BJ (cell line): ENCODE data around the gene MICAL3. TPM values are rescaled to one million over a fixed set of nuclear protein-coding genes. Genes with fewer than 3 reads are reported as not detected.

Source experiments
- CTCF ChIA-PET: fragments of 350-600 bp; formaldehyde crosslinking; extraction: SDS; loops from one replicate; lab custom pipeline; 2021; ENCODE audit warnings: antibody characterized with exemption, inconsistent platforms; lab: Yijun Ruan, JAX
- POLR2A ChIA-PET: fragments of 300-600 bp; sonication (Branson Sonifier 250); formaldehyde crosslinking; extraction: SDS; loops from one replicate; lab custom pipeline; 2021; ENCODE audit warnings: antibody characterized with exemption; lab: Charles Lee
- DNase-seq: peaks from one replicate; pipeline ENCODE4 v3.0.0-alpha.2; 2011; ENCODE audit warnings: low read depth
- H3K27me3 ChIP-seq: 2 replicates; pipeline ENCODE4 v1.6.0; 2011; ENCODE audit warnings: low read length; ENCODE audit not compliant: control insufficient read depth, insufficient read depth
- H3K36me3 ChIP-seq: 2 replicates; pipeline ENCODE4 v1.5.1; 2011; ENCODE audit warnings: low read length; ENCODE audit not compliant: control insufficient read depth, insufficient read depth
- H3K4me3 ChIP-seq: 2 replicates; pipeline ENCODE4 v1.5.1; 2011; ENCODE audit warnings: low read depth, mild to moderate bottlenecking, control low read depth, low read length
- CTCF ChIP-seq: IDR thresholded peaks from 2 replicates; pipeline ENCODE4 v1.5.1; 2011; ENCODE audit warnings: low read depth, mild to moderate bottlenecking, control low read depth, inconsistent platforms, low read length, moderate library complexity; ENCODE audit not compliant: insufficient read depth
- polyA plus RNA-seq: library from polyadenylated mRNA; depleted of rRNA; stranded (reverse); fragments of >200 nt; gene quantifications from 2 replicates; pipeline ENCODE4 v1.2.3, GENCODE V29; 2011

Gene MICAL3
- polyA plus RNA-seq, 1 experiment, result 16.4 TPM

GRCh38 chr22:17924735-17925364 is 99.5 kb downstream of the MICAL3 start:
- H3K4me3 ChIP-seq, result no peak overlapping the region
- ChIA-PET CTCF (interaction anchor here (0.8 to 1.3 kb wide), 2 partner anchors 14 kb away, joined by 3 read pairs; no protein-coding TSS in a partner anchor), POLR2A (no interaction called here)
- no peak for DNase-seq
- TF ChIP-seq CTCF, result no peak
- H3K27me3 ChIP-seq, result no peaks in the 10 kb centered on the region
- no peaks in the 10 kb centered on the region for H3K36me3 ChIP-seq

- Histone ChIP-seq H3K4me3 (no peak overlapping the region), H3K27me3 (no peaks in the 10 kb centered on the region), H3K36me3 (no peaks in the 10 kb centered on the region)
- DNase-seq, result no peak
- ChIA-PET CTCF (interaction anchor here (1.1 kb wide), 1 partner anchor 8 kb away, joined by 3 read pairs; no protein-coding TSS in a partner anchor), POLR2A (no interaction called here)
- no peak for TF ChIP-seq CTCF
Observed at GRCh38 chr22:17924076-17924475, 100.3 kb downstream of the MICAL3 start.

- TF ChIP-seq CTCF, result no peak
- POLR2A ChIA-PET, result no interaction called here
- Histone ChIP-seq H3K4me3 (no peak overlapping the region), H3K27me3 (no peaks in the 10 kb centered on the region), H3K36me3 (no peaks in the 10 kb centered on the region)
- no peak for DNase-seq
- CTCF ChIA-PET, result interaction anchor here (1.0 to 1.1 kb wide), 2 partner anchors 9 kb away, joined by 3 to 5 read pairs; no protein-coding TSS in a partner anchor
Observed at GRCh38 chr22:17922925-17923903, 101.1 kb downstream of the MICAL3 start.

- DNase-seq, result no peak
- no peak for TF ChIP-seq CTCF
- CTCF ChIA-PET, result interaction anchor here (0.6 to 1.0 kb wide), 2 partner anchors 8 to 54 kb away, joined by 3 to 5 read pairs; no protein-coding TSS in a partner anchor
- Histone ChIP-seq H3K4me3 (no peak overlapping the region), H3K36me3 (no peaks in the 10 kb centered on the region), H3K27me3 (no peaks in the 10 kb centered on the region)
- POLR2A ChIA-PET, result no interaction called here
Observed at GRCh38 chr22:17921871-17922821, 102.2 kb downstream of the MICAL3 start.
